ENCODE data around the gene KRTAP12-2. TPM values are rescaled to one million over a fixed set of nuclear protein-coding genes. Genes with fewer than 3 reads are reported as not detected.

Gene KRTAP12-2
- total RNA-seq, 1 donor from 2014 or later: not detected

- ATAC-seq (ENCODE audit: low read depth) (no peak), DNase-seq (no peak)
- ChIA-PET POLR2A (no interaction called here), CTCF (no interaction called here)
- TF ChIP-seq CTCF (IDR thresholded peaks at IDR 0.05): no peak
- Mint-ChIP-seq H3K4me1 (no peaks in the 10 kb centered on the region), H3K27me3 (peaks cover 42% of the 10 kb centered on the region), H3K36me3 (ENCODE audit: low read depth) (no peaks in the 10 kb centered on the region), H3K9me3 (no peaks in the 10 kb centered on the region), H3K27ac (no peak overlapping the region), H3K4me3 (no peak overlapping the region)
- intact Hi-C loops (cut with micrococcal nuclease): no loop called here
Observed at GRCh38 chr21:44682580-44683151, 15.9 kb upstream of the KRTAP12-2 start.

GRCh38 chr21:44681861-44682579, 15.3 kb upstream of the KRTAP12-2 start, which contains the start of gene KRTAP12-1:
TSS of gene KRTAP12-1 (minus strand) at chr21:44682163. CDS start at chr21:44682123, 40 bp downstream.
- ChIA-PET POLR2A (no interaction called here), CTCF (no interaction called here)
- Mint-ChIP-seq H3K27ac (no peak within 1 kb of the TSS), H3K27me3 (peaks cover 37% of the 10 kb centered on the region), H3K9me3 (no peaks in the 10 kb centered on the region), H3K4me3 (no peak within 1 kb of the TSS), H3K4me1 (no peaks in the 10 kb centered on the region), H3K36me3 (ENCODE audit: low read depth) (no peaks in the 10 kb centered on the region)
- intact Hi-C loops (cut with micrococcal nuclease): no loop called here
- TF ChIP-seq CTCF (IDR thresholded peaks at IDR 0.05): no peak
- DNase-seq (no peak), ATAC-seq (ENCODE audit: low read depth) (no peak)

- Mint-ChIP-seq H3K27ac (no peak overlapping the region), H3K4me3 (no peak overlapping the region), H3K27me3 (peaks cover 36% of the 10 kb centered on the region), H3K9me3 (no peaks in the 10 kb centered on the region), H3K36me3 (ENCODE audit: low read depth) (no peaks in the 10 kb centered on the region), H3K4me1 (no peaks in the 10 kb centered on the region)
- CTCF ChIA-PET: no interaction called here
- intact Hi-C loops (cut with micrococcal nuclease): no loop called here
- no peak for DNase-seq
- TF ChIP-seq CTCF (IDR thresholded peaks at IDR 0.05): no peak
- ATAC-seq (ENCODE audit: low read depth): no peak
- POLR2A ChIA-PET: no interaction called here
Observed at GRCh38 chr21:44681152-44681551, 14.4 kb upstream of the KRTAP12-2 start.

DNA sequence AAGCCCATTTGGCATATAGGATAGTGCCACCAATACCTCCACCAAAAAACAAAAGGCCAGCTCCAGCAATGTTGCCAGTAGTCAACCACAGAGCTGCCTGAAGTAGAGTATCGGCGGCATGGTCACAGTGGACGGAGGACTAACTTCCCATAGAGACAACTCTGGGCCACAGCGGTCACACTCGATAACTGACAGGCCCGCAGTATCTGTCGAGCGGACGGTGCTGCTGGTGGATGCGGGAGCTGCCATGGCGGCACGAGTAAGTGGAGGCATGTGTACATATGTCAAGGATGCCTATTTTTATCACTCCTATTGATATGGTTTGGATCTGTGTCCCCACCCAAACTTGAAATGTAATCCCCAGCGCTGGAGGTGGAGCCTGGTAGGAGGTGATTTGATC, 11.2 kb upstream of the KRTAP12-2 start:
- ChIA-PET CTCF (no interaction called here), POLR2A (no interaction called here)
- no peak overlapping the region for H3K4me3 Mint-ChIP-seq
- no peaks in the 10 kb centered on the region for H3K4me1 Mint-ChIP-seq
- TF ChIP-seq CTCF (IDR thresholded peaks at IDR 0.05): no peak
- no peak overlapping the region for H3K27ac Mint-ChIP-seq
- peaks cover 31% of the 10 kb centered on the region for H3K27me3 Mint-ChIP-seq
- intact Hi-C loops (cut with micrococcal nuclease): no loop called here
- no peaks in the 10 kb centered on the region for H3K36me3 Mint-ChIP-seq (ENCODE audit: low read depth)
- H3K9me3 Mint-ChIP-seq: peaks cover 4% of the 10 kb centered on the region
- ATAC-seq (ENCODE audit: low read depth): no peak
- no peak for DNase-seq

DNA sequence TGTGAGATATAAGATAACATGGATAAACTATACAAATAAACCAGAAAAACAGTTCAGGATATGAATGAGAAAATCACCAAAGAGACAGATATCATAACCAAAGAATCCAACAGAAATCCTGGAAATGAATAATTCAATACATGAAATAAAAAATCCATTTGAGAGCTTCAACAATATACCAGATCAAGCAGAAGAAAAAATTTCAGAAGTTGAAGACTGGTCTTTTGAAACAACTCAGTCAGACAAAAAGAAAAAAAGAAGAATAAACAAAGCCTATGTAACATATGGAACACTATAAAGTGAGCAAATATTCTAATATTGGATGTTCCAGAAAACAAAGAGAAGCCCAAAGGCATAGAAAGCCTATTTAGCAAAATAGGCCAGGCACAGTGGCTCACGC, 5.2 kb upstream of the KRTAP12-2 start:
- intact Hi-C loops (cut with micrococcal nuclease): no loop called here
- no peaks in the 10 kb centered on the region for H3K36me3 Mint-ChIP-seq (ENCODE audit: low read depth)
- no peaks in the 10 kb centered on the region for H3K4me1 Mint-ChIP-seq
- ChIA-PET CTCF (no interaction called here), POLR2A (no interaction called here)
- DNase-seq: no peak
- TF ChIP-seq CTCF (IDR thresholded peaks at IDR 0.05): no peak
- ATAC-seq (ENCODE audit: low read depth): no peak
- no peak overlapping the region for H3K27ac Mint-ChIP-seq
- no peak overlapping the region for H3K4me3 Mint-ChIP-seq
- H3K27me3 Mint-ChIP-seq: peaks cover 17% of the 10 kb centered on the region
- H3K9me3 Mint-ChIP-seq: peaks cover 16% of the 10 kb centered on the region

Measured in activated B cell treated with CpG ODN at 0.5 μM for 24 hours (primary cell).